Measurements from ENCODE around the gene YAF2. TPM values are rescaled to one million over a fixed set of nuclear protein-coding genes. Genes with fewer than 3 reads are reported as not detected.

The YAF2 gene
- total and polyA plus RNA-seq, 2 experiments from 2014 or later: 15.3 to 35.5 TPM

DNA sequence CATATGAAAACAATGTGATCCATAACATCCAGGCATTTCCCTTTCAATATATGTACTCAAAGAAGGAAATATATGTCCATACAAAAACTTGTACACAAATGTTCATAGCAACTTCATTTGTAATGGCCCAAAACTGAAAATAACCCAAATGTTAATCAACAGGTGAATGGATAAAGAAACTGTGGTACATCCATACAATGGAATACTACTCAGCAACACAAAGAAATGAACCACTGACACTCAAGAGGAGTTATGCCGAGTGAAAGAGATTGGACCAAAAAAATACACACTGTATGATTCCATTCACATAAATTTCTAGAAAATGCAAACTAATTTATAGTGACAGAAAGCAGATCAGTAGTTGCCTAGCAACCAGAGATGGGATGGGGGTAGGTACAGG, 63.1 kb downstream of the YAF2 start:
- H3K4me3 ChIP-seq: no peak overlapping the region
- H3K79me2 ChIP-seq: peaks cover 9% of the 10 kb centered on the region
- 100% methylated on average over 1 of the region's 1 CpG for WGBS (ENCODE audit: low lambda C conversion rate, missing lambda C conversion rate)
- H3K27ac ChIP-seq: no peak overlapping the region
- H3K36me3 ChIP-seq (replicated peaks; ENCODE audit: insufficient read depth, low read depth): no peaks in the 10 kb centered on the region
- no peak for DNase-seq (ENCODE audit: low spot score)
- no peaks in the 10 kb centered on the region for H3K9me3 ChIP-seq (ENCODE audit: low read depth)
- no peak overlapping the region for H2AFZ ChIP-seq
- H3K27me3 ChIP-seq: no peaks in the 10 kb centered on the region
- H3K9me2 ChIP-seq (replicated peaks; ENCODE audit: insufficient read depth): no peaks in the 10 kb centered on the region
- no peaks in the 10 kb centered on the region for H4K20me1 ChIP-seq (ENCODE audit: insufficient read depth, poor library complexity, severe bottlenecking)
- TF ChIP-seq, protein P1, sequence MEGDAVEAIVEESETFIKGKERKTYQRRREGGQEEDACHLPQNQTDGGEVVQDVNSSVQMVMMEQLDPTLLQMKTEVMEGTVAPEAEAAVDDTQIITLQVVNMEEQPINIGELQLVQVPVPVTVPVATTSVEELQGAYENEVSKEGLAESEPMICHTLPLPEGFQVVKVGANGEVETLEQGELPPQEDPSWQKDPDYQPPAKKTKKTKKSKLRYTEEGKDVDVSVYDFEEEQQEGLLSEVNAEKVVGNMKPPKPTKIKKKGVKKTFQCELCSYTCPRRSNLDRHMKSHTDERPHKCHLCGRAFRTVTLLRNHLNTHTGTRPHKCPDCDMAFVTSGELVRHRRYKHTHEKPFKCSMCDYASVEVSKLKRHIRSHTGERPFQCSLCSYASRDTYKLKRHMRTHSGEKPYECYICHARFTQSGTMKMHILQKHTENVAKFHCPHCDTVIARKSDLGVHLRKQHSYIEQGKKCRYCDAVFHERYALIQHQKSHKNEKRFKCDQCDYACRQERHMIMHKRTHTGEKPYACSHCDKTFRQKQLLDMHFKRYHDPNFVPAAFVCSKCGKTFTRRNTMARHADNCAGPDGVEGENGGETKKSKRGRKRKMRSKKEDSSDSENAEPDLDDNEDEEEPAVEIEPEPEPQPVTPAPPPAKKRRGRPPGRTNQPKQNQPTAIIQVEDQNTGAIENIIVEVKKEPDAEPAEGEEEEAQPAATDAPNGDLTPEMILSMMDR (IDR thresholded peaks at IDR 0.05; ENCODE audit: poor library complexity): no peak
- no peak for TF ChIP-seq EZH2phosphoT487 (IDR thresholded peaks at IDR 0.05; ENCODE audit: low read depth, severe bottlenecking, unreplicated experiment)
- TF ChIP-seq EZH2 (IDR thresholded peaks at IDR 0.05; ENCODE audit: borderline replicate concordance): no peak
- no peaks in the 10 kb centered on the region for H3K4me1 ChIP-seq (ENCODE audit: insufficient read depth)
- H3K4me2 ChIP-seq: no peak overlapping the region

DNA sequence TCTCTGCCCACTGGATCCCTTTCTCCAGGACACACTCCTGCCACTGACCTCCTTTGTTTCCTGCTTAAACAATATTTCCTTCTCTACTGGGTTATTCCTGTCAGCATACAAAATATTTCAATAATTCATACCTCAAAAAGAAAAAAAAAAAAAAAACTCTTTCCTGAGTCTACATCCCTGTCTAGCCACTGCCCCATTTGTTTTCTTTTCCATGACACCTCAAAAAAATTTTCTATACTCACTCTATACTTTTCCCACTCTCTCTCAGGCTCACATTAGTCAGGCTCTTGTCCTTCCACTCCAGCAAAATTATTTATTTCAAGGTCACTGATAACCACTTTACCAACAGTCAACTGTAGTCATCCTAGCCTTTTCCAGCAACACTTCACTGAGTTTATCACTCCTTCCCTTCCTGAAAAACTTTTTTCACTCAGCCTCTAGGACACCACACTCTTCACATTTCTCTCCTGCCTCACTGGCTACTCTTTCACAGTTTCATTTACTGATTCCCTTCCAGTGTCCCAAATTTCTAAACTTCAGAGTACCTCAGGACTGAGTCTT, 64.0 kb downstream of the YAF2 start:
- TF ChIP-seq EZH2 (IDR thresholded peaks at IDR 0.05; ENCODE audit: borderline replicate concordance) (no peak), EZH2phosphoT487 (IDR thresholded peaks at IDR 0.05; ENCODE audit: low read depth, severe bottlenecking, unreplicated experiment) (no peak)
- TF ChIP-seq, protein P1 (IDR thresholded peaks at IDR 0.05; ENCODE audit: poor library complexity): no peak
- H3K36me3 ChIP-seq (replicated peaks; ENCODE audit: insufficient read depth, low read depth): no peaks in the 10 kb centered on the region
- H3K4me1 ChIP-seq (ENCODE audit: insufficient read depth): no peaks in the 10 kb centered on the region
- no peak overlapping the region for H3K4me3 ChIP-seq
- no peaks in the 10 kb centered on the region for H4K20me1 ChIP-seq (ENCODE audit: insufficient read depth, poor library complexity, severe bottlenecking)
- no peaks in the 10 kb centered on the region for H3K9me2 ChIP-seq (replicated peaks; ENCODE audit: insufficient read depth)
- H3K9me3 ChIP-seq (ENCODE audit: low read depth): no peaks in the 10 kb centered on the region
- peaks cover 9% of the 10 kb centered on the region for H3K79me2 ChIP-seq
- no peak for DNase-seq (ENCODE audit: low spot score)
- H3K27ac ChIP-seq: no peak overlapping the region
- no peaks in the 10 kb centered on the region for H3K27me3 ChIP-seq
- H3K4me2 ChIP-seq: no peak overlapping the region
- no peak overlapping the region for H2AFZ ChIP-seq

DNA sequence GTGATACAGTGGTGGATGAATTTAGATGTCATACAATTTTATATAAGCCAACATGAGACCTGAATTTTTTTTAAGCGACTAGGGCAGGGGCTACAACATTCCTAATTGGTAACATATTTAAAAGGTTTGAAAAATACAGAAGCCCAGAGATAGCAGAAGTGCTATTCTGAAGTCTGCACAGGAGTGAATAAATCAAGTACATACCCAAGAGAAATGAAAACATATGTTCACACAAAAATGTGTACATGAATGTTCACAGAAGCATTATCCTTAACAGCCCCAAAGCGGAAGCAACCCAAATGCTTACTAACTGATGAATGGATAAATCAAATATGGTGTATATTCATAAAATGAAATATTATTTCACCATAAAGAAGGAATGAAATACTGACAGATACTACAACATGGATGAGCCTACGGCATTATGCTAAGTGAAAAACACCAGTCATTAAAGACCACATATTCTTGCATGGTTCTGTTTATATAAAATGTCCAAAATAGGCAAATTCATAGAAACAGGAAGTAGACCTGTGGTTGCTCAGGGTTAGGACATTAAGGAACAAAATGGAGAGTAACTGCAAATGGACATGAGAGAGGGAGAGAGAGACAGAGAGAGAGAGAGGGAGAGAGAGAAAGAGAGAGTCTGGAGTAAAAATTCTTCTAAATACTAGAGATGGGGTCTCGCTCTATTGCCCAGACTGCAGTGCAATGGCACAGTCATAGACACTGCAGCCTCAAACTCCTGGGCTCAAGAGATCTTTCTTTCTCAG, 65.4 kb downstream of the YAF2 start:
- TF ChIP-seq, protein P1 (IDR thresholded peaks at IDR 0.05; ENCODE audit: poor library complexity): no peak
- TF ChIP-seq EZH2phosphoT487 (IDR thresholded peaks at IDR 0.05; ENCODE audit: low read depth, severe bottlenecking, unreplicated experiment) (no peak), EZH2 (IDR thresholded peaks at IDR 0.05; ENCODE audit: borderline replicate concordance) (no peak)

More for the DNA sequence above, 65.4 kb downstream of the YAF2 start:
- Histone ChIP-seq H4K20me1 (ENCODE audit: insufficient read depth, poor library complexity, severe bottlenecking) (no peaks in the 10 kb centered on the region), H3K36me3 (replicated peaks; ENCODE audit: insufficient read depth, low read depth) (no peaks in the 10 kb centered on the region), H3K4me2 (no peak overlapping the region), H3K4me1 (ENCODE audit: insufficient read depth) (no peaks in the 10 kb centered on the region), H3K9me2 (replicated peaks; ENCODE audit: insufficient read depth) (no peaks in the 10 kb centered on the region), H3K27me3 (no peaks in the 10 kb centered on the region), H3K9me3 (ENCODE audit: low read depth) (no peaks in the 10 kb centered on the region), H3K4me3 (no peak overlapping the region), H3K27ac (no peak overlapping the region), H2AFZ (no peak overlapping the region), H3K79me2 (peaks cover 9% of the 10 kb centered on the region)
- 91% methylated on average over 4 of the region's 4 CpGs for WGBS (ENCODE audit: low lambda C conversion rate, missing lambda C conversion rate)
- no peak for DNase-seq (ENCODE audit: low spot score)
